ENCODE results near the gene HBP1.

Gene HBP1

GRCh38 chr7:107167483-107168232 lies 1.1 kb upstream of the HBP1 start:
- no peaks in the 10 kb centered on the region for H3K27me3 Mint-ChIP-seq (ENCODE audit: low read depth, poor library complexity)
- peak overlapping the region; percentile 92 for H3K4me3 Mint-ChIP-seq
- peak overlapping the region; percentile 100 for H3K27ac Mint-ChIP-seq
- DNase-seq = peak; percentile 10
- H3K9me3 Mint-ChIP-seq = no peaks in the 10 kb centered on the region
- TF ChIP-seq CTCF (IDR thresholded peaks at IDR 0.05) = peak; percentile 50
- H3K4me1 Mint-ChIP-seq = peaks cover 44% of the 10 kb centered on the region
- peaks cover 5% of the 10 kb centered on the region for H3K36me3 Mint-ChIP-seq (ENCODE audit: low read depth)

GRCh38 chr7:107169120-107170050 lies 582 bp downstream of the HBP1 start:
- peak overlapping the region; percentile 100 for H3K27ac Mint-ChIP-seq
- no peaks in the 10 kb centered on the region for H3K27me3 Mint-ChIP-seq (ENCODE audit: low read depth, poor library complexity)
- H3K36me3 Mint-ChIP-seq (ENCODE audit: low read depth) = peaks cover 5% of the 10 kb centered on the region
- DNase-seq = peak; percentile 92
- no peak for TF ChIP-seq CTCF (IDR thresholded peaks at IDR 0.05)
- peak overlapping the region; percentile 92 for H3K4me3 Mint-ChIP-seq
- peaks cover 51% of the 10 kb centered on the region for H3K4me1 Mint-ChIP-seq
- no peaks in the 10 kb centered on the region for H3K9me3 Mint-ChIP-seq

- H3K9me3 Mint-ChIP-seq = no peaks in the 10 kb centered on the region
- H3K36me3 Mint-ChIP-seq (ENCODE audit: low read depth) = peaks cover 5% of the 10 kb centered on the region
- H3K27ac Mint-ChIP-seq = peak overlapping the region; percentile 99
- peak overlapping the region; percentile 92 for H3K4me3 Mint-ChIP-seq
- H3K27me3 Mint-ChIP-seq (ENCODE audit: low read depth, poor library complexity) = no peaks in the 10 kb centered on the region
- H3K4me1 Mint-ChIP-seq = peaks cover 50% of the 10 kb centered on the region
- no peak for DNase-seq
- TF ChIP-seq CTCF (IDR thresholded peaks at IDR 0.05) = no peak
These were observed 1.5 kb downstream of the HBP1 start for GRCh38 chr7:107170051-107170915.

- H3K4me3 Mint-ChIP-seq = no peak overlapping the region
These were observed 2.7 kb downstream of the HBP1 start for GRCh38 chr7:107171496-107171895.

More at GRCh38 chr7:107171496-107171895, 2.7 kb downstream of the HBP1 start:
- Mint-ChIP-seq H3K9me3 (no peaks in the 10 kb centered on the region), H3K27me3 (ENCODE audit: low read depth, poor library complexity) (no peaks in the 10 kb centered on the region), H3K36me3 (ENCODE audit: low read depth) (peaks cover 5% of the 10 kb centered on the region), H3K4me1 (peaks cover 40% of the 10 kb centered on the region), H3K27ac (no peak overlapping the region)
- no peak for DNase-seq
- no peak for TF ChIP-seq CTCF (IDR thresholded peaks at IDR 0.05)

All from nephron progenitor cell (in vitro differentiated cells).